Erythroblast (primary cell): ENCODE data around the gene PIGU.

Experiments
- GATA1 ChIP-seq: IDR thresholded peaks from 2 replicates; pipeline ENCODE4 v1.6.1; 2011; ENCODE audit warnings: low read depth, mild to moderate bottlenecking, control low read depth, low read length, moderate library complexity
- POLR2A ChIP-seq: IDR thresholded peaks from 2 replicates; pipeline ENCODE4 v1.6.1; 2011; ENCODE audit warnings: mild to moderate bottlenecking, low read length

DNA sequence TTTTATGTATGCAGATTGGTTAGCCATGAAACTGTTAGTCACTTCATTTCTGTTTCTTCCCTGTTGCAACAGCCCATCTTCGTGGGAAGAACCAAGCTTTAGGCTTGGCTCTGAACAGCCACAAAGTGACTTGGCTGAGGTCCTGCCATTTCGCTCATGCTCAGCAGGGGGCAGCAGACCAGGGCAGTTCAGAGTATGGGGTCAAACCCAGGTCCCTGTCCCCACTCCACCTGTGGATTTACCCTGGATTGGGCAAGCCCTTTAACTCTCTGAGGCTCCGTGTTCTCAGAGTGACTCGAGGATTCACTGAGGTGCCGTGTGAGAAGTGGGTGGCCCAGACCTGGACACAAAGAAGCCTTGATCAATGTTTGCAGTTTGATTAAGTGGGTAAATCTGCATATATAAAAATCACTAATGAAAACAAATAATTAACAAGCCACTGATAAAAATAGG is 138.2 kb downstream of the PIGU start:
- no peak for TF ChIP-seq POLR2A
- no peak for TF ChIP-seq GATA1
